Measurements from ENCODE around the gene ZNF358. TPM values are rescaled to one million over a fixed set of nuclear protein-coding genes. Genes with fewer than 3 reads are reported as not detected.
A peak's percentile ranks its signal among the peaks of the same experiment; 100 is the strongest.

ZNF358 gene
- total and polyA plus RNA-seq, 2 donors (not counting 3 experiments of a cell fraction or from before 2014, with no cell fraction given) = 51.2 to 83.2 TPM

GRCh38 chr19:7533281-7533885 is 17.5 kb downstream of the ZNF358 start:
- Histone ChIP-seq H4K20me1 (replicated peaks; ENCODE audit: control insufficient read depth, extremely low read depth, insufficient read depth, low read length) (no peaks in the 10 kb centered on the region), H3K9me1 (replicated peaks; ENCODE audit: control insufficient read depth, extremely low read depth, insufficient read depth, low read length) (no peaks in the 10 kb centered on the region), H3K4me2 (ENCODE audit: insufficient read depth, low read length) (peak overlapping the region; percentile 85), H3K27ac (ENCODE audit: insufficient read depth, low read depth, low read length) (no peak overlapping the region), H3K4me3 (replicated peaks in 1 of 3; ENCODE audit: insufficient read depth in 1 of 3, low read depth in 1 of 3, low read length in 3 of 3) (peak overlapping the region; percentile 52 to 97 (median 63)), H3K9ac (replicated peaks; ENCODE audit: extremely low read depth, insufficient read depth, low read length) (peak overlapping the region; percentile 69), H3K27me3 (ENCODE audit: control insufficient read depth in 2 of 2, insufficient read depth in 2 of 2, low read length in 2 of 2) (no peaks in the 10 kb centered on the region), H3K9me3 (replicated peaks; ENCODE audit: control insufficient read depth, insufficient read depth, low read length) (no peaks in the 10 kb centered on the region), H3K79me2 (ENCODE audit: control insufficient read depth, insufficient read depth, low read length) (no peaks in the 10 kb centered on the region), H3K4me1 (ENCODE audit: control insufficient read depth, extremely low read depth, insufficient read depth, low read length) (peaks cover 8% of the 10 kb centered on the region), H3K36me3 (ENCODE audit: control insufficient read depth in 2 of 2, extremely low read depth in 1 of 2, insufficient read depth in 2 of 2, low read length in 2 of 2) (peaks cover 3 to 6% of the 10 kb centered on the region in 2 experiments), H2AFZ (ENCODE audit: low read depth, low read length) (peak overlapping the region; percentile 88)
- BruUV-seq (replicated peaks) = no TSS peak
- TF ChIP-seq, protein P1, sequence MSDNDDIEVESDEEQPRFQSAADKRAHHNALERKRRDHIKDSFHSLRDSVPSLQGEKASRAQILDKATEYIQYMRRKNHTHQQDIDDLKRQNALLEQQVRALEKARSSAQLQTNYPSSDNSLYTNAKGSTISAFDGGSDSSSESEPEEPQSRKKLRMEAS (IDR thresholded peaks at IDR 0.05; ENCODE audit: insufficient read depth, insufficient read length) = no peak
- TF ChIP-seq JUN (IDR thresholded peaks at IDR 0.05; ENCODE audit: borderline replicate concordance, insufficient read depth, insufficient read length, low read depth) (no peak), FOS (IDR thresholded peaks at IDR 0.05; ENCODE audit: borderline replicate concordance, insufficient read depth, low read length) (no peak), MYC (IDR thresholded peaks at IDR 0.05; ENCODE audit: low read depth, low read length) (no peak), POLR2A (IDR thresholded peaks at IDR 0.05; ENCODE audit: low read depth, low read length) (no peak), GATA2 (IDR thresholded peaks at IDR 0.05; ENCODE audit: insufficient read depth, insufficient read length, low read depth, low read length) (no peak), POLR2AphosphoS5 (IDR thresholded peaks at IDR 0.05; ENCODE audit: insufficient read depth, low read depth, low read length) (no peak), EZH2 (IDR thresholded peaks at IDR 0.05; ENCODE audit: borderline replicate concordance, low read depth, low read length, severe bottlenecking) (no peak)
- TF ChIP-seq, protein P2, sequence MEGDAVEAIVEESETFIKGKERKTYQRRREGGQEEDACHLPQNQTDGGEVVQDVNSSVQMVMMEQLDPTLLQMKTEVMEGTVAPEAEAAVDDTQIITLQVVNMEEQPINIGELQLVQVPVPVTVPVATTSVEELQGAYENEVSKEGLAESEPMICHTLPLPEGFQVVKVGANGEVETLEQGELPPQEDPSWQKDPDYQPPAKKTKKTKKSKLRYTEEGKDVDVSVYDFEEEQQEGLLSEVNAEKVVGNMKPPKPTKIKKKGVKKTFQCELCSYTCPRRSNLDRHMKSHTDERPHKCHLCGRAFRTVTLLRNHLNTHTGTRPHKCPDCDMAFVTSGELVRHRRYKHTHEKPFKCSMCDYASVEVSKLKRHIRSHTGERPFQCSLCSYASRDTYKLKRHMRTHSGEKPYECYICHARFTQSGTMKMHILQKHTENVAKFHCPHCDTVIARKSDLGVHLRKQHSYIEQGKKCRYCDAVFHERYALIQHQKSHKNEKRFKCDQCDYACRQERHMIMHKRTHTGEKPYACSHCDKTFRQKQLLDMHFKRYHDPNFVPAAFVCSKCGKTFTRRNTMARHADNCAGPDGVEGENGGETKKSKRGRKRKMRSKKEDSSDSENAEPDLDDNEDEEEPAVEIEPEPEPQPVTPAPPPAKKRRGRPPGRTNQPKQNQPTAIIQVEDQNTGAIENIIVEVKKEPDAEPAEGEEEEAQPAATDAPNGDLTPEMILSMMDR (IDR thresholded peaks at IDR 0.05; ENCODE audit: extremely low read depth in 1 of 2, insufficient read depth in 1 of 2, low read depth in 1 of 2, low read length in 2 of 2) = no peak
- peak; percentile 51 for DNase-seq (ENCODE audit: low read depth, low spot score)
- intact Hi-C loops (cut with micrococcal nuclease) (loop anchor here (5.0 kb wide), 1 partner anchor 141 kb away; no protein-coding TSS in a partner anchor), dilution Hi-C loops (cut with MboI; ENCODE audit: extremely low pct_ligation_motif_present, low sequenced_read_pairs) (no loop called here)
- CTCF ChIA-PET = interaction anchor here (2.0 to 2.2 kb wide), 2 partner anchors 10 to 179 kb away, joined by 5 to 6 read pairs; no protein-coding TSS in a partner anchor
- FAIRE-seq = no peak
- POLR2A ChIA-PET = interaction anchor here (1.5 kb wide), 1 partner anchor 11 kb away, joined by 4 read pairs; the partner anchor contains the start of gene MCOLN1
